NCI-H345 (cell line): ENCODE data around the gene EBF3.

Source experiments
- DNase-seq: peaks from one replicate; lab custom pipeline; 2025; lab: John Stamatoyannopoulos, UW

Gene EBF3

GRCh38 chr10:129970465-129971364 lies 6.6 kb upstream of the EBF3 start:
- DNase-seq: peak; percentile 13

DNA sequence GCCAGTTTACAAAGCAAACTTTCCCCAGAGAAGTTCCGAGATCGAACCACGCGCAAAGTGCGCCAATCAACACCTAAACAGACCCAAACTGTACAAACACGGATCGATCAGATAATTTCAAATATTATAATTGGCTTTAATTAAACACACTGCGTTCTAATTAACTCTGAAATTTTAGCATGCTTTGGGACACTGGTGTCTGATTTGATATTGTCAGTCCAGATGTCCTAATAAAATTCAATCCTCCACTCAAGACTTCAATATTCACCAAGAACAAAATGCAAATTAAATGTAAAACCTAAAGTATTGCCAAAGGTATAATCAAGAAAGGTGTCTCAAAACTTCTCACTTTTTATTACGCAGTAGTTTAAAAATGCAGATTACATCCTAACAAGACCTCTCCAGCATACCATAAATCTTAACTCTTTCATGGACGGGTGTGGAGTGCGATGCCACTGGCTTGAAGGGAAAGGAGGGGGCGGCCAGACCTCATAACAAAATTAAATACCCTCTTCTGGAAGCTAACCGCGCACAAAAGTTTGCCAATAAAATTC lies 5.9 kb upstream of the EBF3 start:
- DNase-seq: no peak

DNA sequence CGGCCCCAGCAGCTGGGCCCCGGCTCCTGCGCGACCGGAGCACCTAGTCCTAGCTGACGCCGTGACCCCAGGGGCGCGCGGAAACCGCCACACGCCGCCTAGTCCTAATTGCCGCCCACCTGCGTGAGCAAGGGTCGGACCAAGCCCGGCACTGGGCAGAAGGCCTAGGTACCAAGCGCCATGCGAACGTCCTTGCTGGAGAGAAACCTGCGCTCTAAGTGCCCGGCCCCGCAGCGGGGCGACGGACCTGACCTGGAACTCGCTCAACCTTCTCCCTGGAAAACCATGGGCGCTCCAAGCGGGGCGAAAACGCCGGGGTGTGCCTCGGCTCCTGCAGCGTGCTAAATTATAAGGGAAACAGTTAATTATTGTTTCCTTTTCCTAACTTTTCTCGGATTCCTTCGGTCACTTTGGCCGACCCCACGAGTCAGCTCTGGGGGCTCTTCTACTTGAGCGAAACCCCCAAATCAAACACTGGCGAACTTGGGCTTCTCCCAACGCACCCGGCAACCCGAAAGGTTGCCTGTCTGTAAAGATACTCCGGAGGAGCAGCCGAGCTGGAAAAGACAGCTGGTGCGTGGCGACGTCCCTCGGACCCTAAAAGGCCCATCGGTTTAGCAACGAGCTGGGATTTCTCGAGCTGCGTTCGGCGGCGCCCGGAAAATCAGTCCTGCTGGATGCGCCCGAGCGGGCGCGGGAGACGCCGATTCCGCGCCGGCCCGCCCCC lies 5.3 kb upstream of the EBF3 start:
- no peak for DNase-seq

GRCh38 chr10:129968853-129969183 lies 4.7 kb upstream of the EBF3 start:
- DNase-seq: peak; percentile 11

DNA sequence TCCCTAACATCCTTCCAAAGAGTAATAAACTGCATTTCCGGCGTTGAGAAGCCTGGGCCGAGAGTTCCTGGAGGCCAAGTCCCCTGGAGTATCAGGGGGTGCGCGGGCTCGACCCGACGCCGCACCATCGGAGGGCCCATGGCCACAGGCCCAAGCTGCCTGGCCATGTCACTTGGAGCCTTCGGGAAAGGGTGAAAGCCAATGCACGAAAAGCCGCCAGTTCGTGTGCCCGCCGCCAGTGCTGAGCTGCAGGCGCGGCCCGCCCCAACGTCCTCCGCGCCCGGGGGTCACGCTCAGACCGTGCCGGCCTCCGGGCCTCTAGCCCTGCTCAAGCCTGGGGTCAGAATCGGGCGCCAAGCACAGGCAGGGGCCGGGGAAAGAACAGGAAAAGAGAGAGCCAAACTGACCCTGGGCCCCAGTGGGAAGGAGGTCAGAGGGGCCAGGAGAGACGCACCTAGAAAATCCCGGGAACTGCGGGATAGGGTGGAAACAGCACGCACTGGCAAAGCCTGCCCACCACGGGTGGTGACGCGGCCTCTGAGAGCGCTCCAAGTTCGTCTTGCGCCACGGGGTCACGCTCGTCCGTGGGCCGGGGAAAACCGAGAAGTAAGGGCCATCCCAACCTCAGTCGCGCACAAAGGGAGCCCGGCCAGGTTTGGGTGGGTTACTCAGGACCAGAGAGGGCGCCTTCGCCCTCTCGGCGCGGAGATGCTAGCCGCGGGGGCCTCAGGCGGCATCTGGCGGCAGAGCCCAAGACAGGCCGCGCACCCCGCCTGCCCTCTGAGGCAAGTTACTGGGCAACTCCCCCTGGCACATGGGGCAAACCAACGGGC lies 4.2 kb upstream of the EBF3 start:
- DNase-seq: no peak

DNA sequence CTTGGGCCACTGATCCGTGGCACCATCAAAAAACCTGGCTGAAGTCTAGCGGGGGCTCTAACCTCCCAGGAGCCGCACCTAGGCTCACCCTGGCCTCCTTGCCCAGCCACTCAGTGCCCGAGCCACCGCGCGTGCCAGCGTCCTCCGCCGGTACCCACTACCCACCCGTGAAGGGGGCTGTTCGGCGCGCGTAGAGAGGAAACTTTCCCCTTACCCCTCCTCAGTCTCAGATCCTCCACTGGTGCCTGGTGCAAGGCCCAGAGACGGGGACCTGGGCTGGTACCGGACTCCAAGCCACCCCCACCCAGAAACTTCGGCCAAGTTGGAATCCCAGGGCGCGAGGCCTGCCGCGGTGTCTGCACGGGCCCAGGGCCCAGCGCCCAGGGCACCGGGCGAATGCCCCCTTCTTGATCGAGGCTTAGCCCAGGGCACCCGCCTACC lies 3.5 kb upstream of the EBF3 start:
- DNase-seq: no peak

DNA sequence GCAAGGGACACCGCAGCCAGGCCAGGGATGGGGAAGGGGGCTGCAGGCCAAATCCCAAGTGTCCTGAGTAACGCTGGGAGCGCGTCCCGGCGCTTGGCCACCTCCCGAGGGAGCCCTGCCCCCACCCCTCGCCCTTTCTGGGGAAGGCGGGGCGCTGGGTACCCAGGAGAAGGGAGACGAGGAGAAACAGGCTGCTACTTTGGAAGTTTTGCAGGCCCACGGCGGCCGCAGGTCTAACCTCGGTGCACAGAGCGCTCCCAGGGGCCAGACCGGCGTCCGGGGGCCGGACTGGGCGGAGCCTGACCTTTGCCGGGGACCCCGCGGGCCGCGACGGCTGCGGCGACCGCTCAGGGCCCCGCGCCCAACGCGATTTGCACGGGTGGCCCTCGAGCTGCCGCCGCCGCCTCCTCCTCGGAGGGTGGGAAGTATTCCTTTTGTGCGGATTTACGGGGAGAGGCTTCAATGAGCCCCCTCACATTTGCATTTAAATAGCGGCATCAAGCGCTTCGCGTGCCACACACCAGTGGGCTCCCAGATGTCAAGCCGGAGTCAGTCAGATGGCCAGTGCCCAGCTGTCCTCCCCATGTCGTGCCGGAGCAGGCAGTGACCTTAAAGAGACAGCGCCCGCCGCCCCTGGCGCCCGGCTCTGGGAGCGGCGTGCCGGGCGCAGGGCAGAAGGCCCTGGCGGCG lies 3.0 kb upstream of the EBF3 start:
- DNase-seq: no peak

DNA sequence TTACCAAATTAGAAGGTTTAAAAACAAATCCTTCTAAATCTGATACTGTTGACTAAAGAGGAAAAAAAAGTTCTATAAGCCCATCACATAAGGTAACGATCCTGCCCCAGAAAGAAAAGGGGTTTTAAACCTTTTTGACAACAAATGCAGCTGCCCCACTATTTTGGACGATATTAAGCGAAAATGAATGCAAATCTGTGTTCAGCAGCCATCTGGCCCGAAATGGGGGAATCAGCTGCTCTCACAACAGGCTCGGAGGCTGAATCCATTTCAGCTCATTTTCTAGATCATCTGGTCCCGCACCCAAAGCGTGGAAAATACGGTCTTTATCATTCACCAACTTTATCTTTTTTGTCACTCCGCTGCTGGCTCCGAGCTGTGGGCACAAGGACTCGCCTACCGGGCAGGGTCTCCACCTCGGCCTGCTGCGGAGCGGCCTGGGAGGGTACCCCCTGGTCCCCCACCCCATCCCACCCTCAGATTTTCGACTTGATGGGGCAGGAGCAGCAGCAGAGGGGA lies 2.4 kb upstream of the EBF3 start:
- no peak for DNase-seq

- no peak for DNase-seq
Measured at GRCh38 chr10:129965959-129966358, 1.9 kb upstream of the EBF3 start.

GRCh38 chr10:129965425-129965808 lies 1.3 kb upstream of the EBF3 start:
- DNase-seq: no peak

GRCh38 chr10:129964611-129965424 lies 744 bp upstream of the EBF3 start:
- DNase-seq: no peak

DNA sequence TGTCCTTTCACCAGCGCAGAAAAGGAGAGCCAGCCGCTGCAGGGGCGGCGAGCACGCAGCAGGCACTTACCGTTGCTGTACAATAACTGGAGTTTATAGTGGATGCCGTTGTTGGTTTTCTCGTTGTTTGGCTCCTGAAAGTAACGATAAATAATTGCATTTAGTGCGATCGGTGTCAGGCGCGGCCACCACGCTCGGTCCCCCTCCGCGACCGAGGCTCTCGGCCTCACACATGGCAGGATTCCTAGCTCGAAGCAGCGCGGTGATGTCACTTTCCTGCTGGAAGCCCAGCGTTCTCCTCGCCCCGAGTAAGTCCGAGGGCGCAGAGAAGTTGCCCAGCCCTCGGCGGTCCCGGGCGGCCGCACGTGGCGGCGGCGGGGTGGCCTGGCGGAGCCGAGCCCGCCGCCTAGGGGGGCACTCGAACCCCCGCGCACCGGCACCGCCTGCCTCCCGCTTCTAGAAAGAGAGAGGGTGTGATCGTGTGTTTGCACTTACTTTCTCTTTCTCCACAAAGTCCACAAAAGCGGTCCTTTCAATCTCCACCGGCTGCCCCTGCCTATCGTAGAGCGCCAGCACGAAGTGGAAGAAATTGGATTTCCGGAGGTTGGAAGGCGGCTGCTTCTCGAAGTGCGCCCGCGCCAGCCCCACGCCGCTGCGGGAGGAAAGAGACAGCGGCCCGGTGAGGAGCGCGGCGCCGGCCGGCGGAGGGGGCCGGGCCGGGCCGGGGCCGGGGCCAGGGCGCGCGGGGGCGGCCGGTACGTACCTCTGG lies 1.0 kb downstream of the EBF3 start:
- DNase-seq: peak; percentile 34

DNA sequence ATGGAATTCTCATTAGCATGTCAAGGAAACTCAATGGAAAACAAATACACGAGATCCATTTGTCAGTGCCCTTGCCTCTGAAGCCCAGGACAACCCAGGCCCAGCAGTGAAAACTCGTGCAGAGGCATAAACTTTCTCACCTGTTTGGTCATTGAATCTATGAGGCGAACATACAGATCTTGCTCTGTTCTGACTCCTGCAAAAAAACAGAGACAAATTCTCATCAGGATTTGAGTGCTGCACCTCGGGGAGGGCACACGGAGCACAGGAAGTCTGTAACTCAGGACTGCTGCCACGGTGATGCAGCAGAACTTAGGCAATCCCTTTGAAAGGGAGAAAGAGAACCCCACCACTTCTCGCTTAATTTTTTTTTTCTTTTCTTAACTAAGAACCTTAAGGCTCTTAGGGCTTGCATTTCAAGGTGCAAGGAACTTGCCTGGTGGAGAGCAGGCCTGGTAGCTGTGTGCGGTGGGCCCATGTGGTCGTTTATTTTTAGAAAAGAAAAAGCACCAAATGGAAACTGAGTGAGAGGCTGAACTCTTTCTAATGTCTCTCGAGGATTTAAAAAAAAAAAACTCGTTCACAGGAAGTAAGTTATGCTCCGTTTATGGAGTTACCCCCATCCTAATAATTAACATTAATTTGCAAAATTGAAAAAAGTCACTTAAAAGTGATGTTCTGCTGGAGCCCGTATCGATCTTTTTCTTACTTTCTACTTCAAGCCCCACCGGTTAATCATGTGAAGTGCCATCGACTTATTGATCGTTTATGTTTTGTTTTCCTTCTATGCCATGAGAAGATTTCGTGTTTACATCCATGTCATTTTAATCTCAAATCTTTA lies 1.8 kb downstream of the EBF3 start:
- peak; percentile 20 for DNase-seq

DNA sequence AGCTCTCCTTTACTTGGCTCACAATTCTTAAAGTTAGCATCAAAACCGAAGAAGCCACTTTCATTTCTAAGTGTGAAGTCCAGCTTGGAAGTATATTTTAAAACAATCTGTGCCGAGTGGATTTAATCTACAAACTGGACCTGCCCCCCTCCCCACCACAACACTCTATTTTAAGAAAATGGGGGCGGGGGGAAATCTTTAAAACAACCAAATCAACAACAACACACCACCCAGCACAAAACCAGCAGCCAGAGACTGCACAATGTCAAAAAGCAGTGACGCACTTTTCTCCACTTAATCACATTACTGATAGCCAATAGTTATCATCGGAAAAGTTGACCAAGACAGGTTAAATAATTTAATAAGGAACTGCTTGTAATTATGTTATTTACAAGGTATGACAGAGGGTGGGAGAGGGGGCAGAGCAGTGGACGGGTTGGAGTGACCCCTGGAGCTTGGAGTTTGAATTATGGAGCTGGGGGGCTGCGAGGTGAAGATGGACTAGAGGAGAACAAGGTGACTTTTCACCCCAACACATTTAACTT lies 2.8 kb downstream of the EBF3 start:
- peak; percentile 6 for DNase-seq

GRCh38 chr10:129960481-129961156 lies 3.5 kb downstream of the EBF3 start:
- DNase-seq: peak; percentile 4

GRCh38 chr10:129959544-129960480 lies 4.3 kb downstream of the EBF3 start:
- peak; percentile 17 for DNase-seq
